Amniotic epithelial cell (primary cell): ENCODE results near the gene TPD52L1.
"Not testable (repeated sequence)": the region's sequence is repeated elsewhere in the genome, so short reads cannot be mapped to it uniquely, and the experiment has no call there.

Experiments used
- DNase-seq: peaks from one replicate; pipeline ENCODE4 v3.0.0-alpha.2; 2010; ENCODE audit warnings: low read depth

Gene TPD52L1

GRCh38 chr6:125153391-125154117 is at the start of gene TPD52L1:
TPD52L1 (plus strand) TSS chr6:125153773; CDS start chr6:125153952, 179 bp downstream.
- peak; percentile 57 for DNase-seq

GRCh38 chr6:125104425-125104824 is 49.1 kb upstream of the TPD52L1 start:
- peak; percentile 59 for DNase-seq

- DNase-seq = no peak
Measured at GRCh38 chr6:125107048-125107447, 46.5 kb upstream of the TPD52L1 start.

GRCh38 chr6:125107896-125108295 is 45.7 kb upstream of the TPD52L1 start:
- DNase-seq = no peak

- DNase-seq = no peak
Measured at GRCh38 chr6:125110056-125110455, 43.5 kb upstream of the TPD52L1 start.

- peak; percentile 43 for DNase-seq
Measured at GRCh38 chr6:125111219-125111983, 42.2 kb upstream of the TPD52L1 start.

GRCh38 chr6:125112934-125113333 is 40.6 kb upstream of the TPD52L1 start:
- no peak for DNase-seq

GRCh38 chr6:125114248-125114858 is 39.2 kb upstream of the TPD52L1 start:
- DNase-seq = peak; percentile 44

- no peak for DNase-seq
Measured at GRCh38 chr6:125116170-125116569, 37.4 kb upstream of the TPD52L1 start.

- no peak for DNase-seq
Measured at GRCh38 chr6:125116710-125117109, 36.9 kb upstream of the TPD52L1 start.

GRCh38 chr6:125117818-125118217 is 35.8 kb upstream of the TPD52L1 start:
- no peak for DNase-seq

GRCh38 chr6:125120054-125120590 is 33.5 kb upstream of the TPD52L1 start:
- no peak for DNase-seq

GRCh38 chr6:125121894-125122293 is 31.7 kb upstream of the TPD52L1 start:
- DNase-seq = no peak

GRCh38 chr6:125123051-125123450 is 30.5 kb upstream of the TPD52L1 start:
- no peak for DNase-seq

- no peak for DNase-seq
Measured at GRCh38 chr6:125123468-125124048, 30.0 kb upstream of the TPD52L1 start.

- peak; percentile 30 for DNase-seq
Measured at GRCh38 chr6:125124049-125124669, 29.4 kb upstream of the TPD52L1 start.

- DNase-seq = not testable (repeated sequence)
Measured at GRCh38 chr6:125125856-125126255, 27.7 kb upstream of the TPD52L1 start.

- no peak for DNase-seq
Measured at GRCh38 chr6:125129354-125129753, 24.2 kb upstream of the TPD52L1 start.

GRCh38 chr6:125132058-125132457 is 21.5 kb upstream of the TPD52L1 start:
- DNase-seq = peak; percentile 53

- no peak for DNase-seq
Measured at GRCh38 chr6:125136378-125136777, 17.2 kb upstream of the TPD52L1 start.

- no peak for DNase-seq
Measured at GRCh38 chr6:125138083-125138482, 15.5 kb upstream of the TPD52L1 start.

- peak; percentile 33 for DNase-seq
Measured at GRCh38 chr6:125140808-125141207, 12.8 kb upstream of the TPD52L1 start.
